Measurements from ENCODE around the gene USB1. TPM values are rescaled to one million over a fixed set of nuclear protein-coding genes. Genes with fewer than 3 reads are reported as not detected.
A peak's percentile ranks its signal among the peaks of the same experiment; 100 is the strongest.

USB1 gene
- total RNA-seq, 1 experiment from 2014 or later: 73.1 TPM

- Histone ChIP-seq H3K9me2 (ENCODE audit: insufficient read depth) (no peaks in the 10 kb centered on the region), H3K27ac (ENCODE audit: low read depth, low read length) (no peak overlapping the region), H3K9me3 (ENCODE audit: control insufficient read depth in 1 of 2, insufficient read depth in 1 of 2, low read depth in 1 of 2, low read length in 2 of 2) (no peaks in the 10 kb centered on the region), H3K9ac (ENCODE audit: low read length) (no peak overlapping the region), H3K27me3 (ENCODE audit: insufficient read depth, low read length) (no peaks in the 10 kb centered on the region), H3K79me2 (ENCODE audit: insufficient read depth, low read length) (peaks cover 11% of the 10 kb centered on the region; the same call in 1 of the 2 replicates), H2AFZ (ENCODE audit: low read depth, low read length, poor library complexity, severe bottlenecking) (no peak overlapping the region), H3K4me2 (ENCODE audit: low read length) (peak overlapping the region; percentile 7; the same call in 1 of the 2 replicates), H4K20me1 (ENCODE audit: insufficient read depth) (no peaks in the 10 kb centered on the region), H3K4me1 (ENCODE audit: control insufficient read depth in 1 of 2, insufficient read depth in 2 of 2, low read length in 2 of 2) (peaks cover 0 to 9% of the 10 kb centered on the region in 2 experiments; a peak in 1 of 4 replicates), H3K4me3 (replicated peaks in 1 of 2; ENCODE audit: low read depth in 1 of 2, low read length in 2 of 2) (no peak overlapping the region), H3K36me3 (ENCODE audit: control insufficient read depth in 1 of 2, insufficient read depth in 2 of 2, low read length in 2 of 2) (peaks cover 21 to 30% of the 10 kb centered on the region in 2 experiments; a peak in 3 of 4 replicates)
- ChIA-PET RAD21 (ENCODE audit: low non-redundant PET in 1 of 2, low total read pairs in 2 of 2, uncharacterized antibody in 2 of 2, unreplicated experiment in 2 of 2) (no interaction called here), POLR2A (no interaction called here), CTCF (no interaction called here)
- BruUV-seq (replicated peaks): no TSS peak
- intact Hi-C loops (cut with micrococcal nuclease): no loop called here
- no peak for ATAC-seq
- no peak for DNase-seq (ENCODE audit: low read depth, low spot score)
- no peak for TF ChIP-seq CBX3 (IDR thresholded peaks at IDR 0.05; ENCODE audit: low read depth)
- TF ChIP-seq EZH2phosphoT487 (IDR thresholded peaks at IDR 0.05; ENCODE audit: borderline replicate concordance): no peak
- TF ChIP-seq SP1 (IDR thresholded peaks at IDR 0.05; ENCODE audit: low read depth): no peak
- TF ChIP-seq TCF7L2 (IDR thresholded peaks at IDR 0.05; ENCODE audit: borderline replicate concordance, extremely low read depth, insufficient read depth, insufficient read length): no peak
- no peak for TF ChIP-seq CTCF (IDR thresholded peaks at IDR 0.05 in 2 of 3, conservative IDR thresholded peaks at IDR 0.05 in 1 of 3; ENCODE audit: borderline replicate concordance in 1 of 3, insufficient read depth in 1 of 3, low read depth in 2 of 3, low read length in 2 of 3)
- no peak for TF ChIP-seq POLR2AphosphoS5 (IDR thresholded peaks at IDR 0.05; ENCODE audit: low read depth, low read length)
- TF ChIP-seq POLR2A (IDR thresholded peaks at IDR 0.05; ENCODE audit: borderline replicate concordance, extremely low read depth, insufficient read depth, insufficient read length): no peak
- TF ChIP-seq, protein P1, sequence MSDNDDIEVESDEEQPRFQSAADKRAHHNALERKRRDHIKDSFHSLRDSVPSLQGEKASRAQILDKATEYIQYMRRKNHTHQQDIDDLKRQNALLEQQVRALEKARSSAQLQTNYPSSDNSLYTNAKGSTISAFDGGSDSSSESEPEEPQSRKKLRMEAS (IDR thresholded peaks at IDR 0.05): no peak
- TF ChIP-seq SRF (IDR thresholded peaks at IDR 0.05; ENCODE audit: low read depth): no peak
- TF ChIP-seq ZNF274 (IDR thresholded peaks at IDR 0.05; ENCODE audit: low read depth, low read length): no peak
- TF ChIP-seq JUND (IDR thresholded peaks at IDR 0.05): no peak
Measured at GRCh38 chr16:58011652-58012051, 10.4 kb downstream of the USB1 start.

Measured in HCT116 (cell line).